Adrenal gland (tissue), 12 donors: ENCODE measurements around the gene GJB5. TPM values are rescaled to one million over a fixed set of nuclear protein-coding genes. Genes with fewer than 3 reads are reported as not detected.
"Not testable (repeated sequence)": the region's sequence is repeated elsewhere in the genome, so short reads cannot be mapped to it uniquely, and the experiment has no call there.

ENCODE experiments used
- DNase-seq, 7 donors: peaks; one replicate each; pipeline ENCODE4 v3.0.0-alpha.2; 2019 to 2020
- H3K27ac ChIP-seq, 5 donors: fragments of 200-600 bp; sonication (generic) in 4 of 5; 1 replicate in 3 of 5; 2 replicates in 2 of 5; pipeline versions ENCODE4 v1.5.1 to v1.8.0; 2016 to 2020; ENCODE audit warnings: mild to moderate bottlenecking in 1 of 5
- H3K27me3 ChIP-seq: fragments of 200-600 bp; 2 replicates; pipeline ENCODE4 v1.8.0; 2021
- H3K36me3 ChIP-seq, 2 donors: fragments of 200-600 bp; replicated peaks in 1 of 2; 1 replicate in 1 of 2; 2 replicates in 1 of 2; pipeline versions ENCODE4 v1.5.1 to v1.8.0; 2018 to 2022
- H3K4me1 ChIP-seq, 2 donors: fragments of 200-600 bp; replicated peaks in 1 of 2; 1 replicate in 1 of 2; 2 replicates in 1 of 2; pipeline versions ENCODE4 v1.5.1 to v1.8.0; 2018 to 2021
- H3K4me3 ChIP-seq, 4 donors: fragments of 200-600 bp; sonication (generic) in 3 of 4; one replicate each; pipeline ENCODE4 v1.5.1; 2016 to 2018
- H3K9me3 ChIP-seq, 3 donors: fragments of 200-600 bp; sonication (generic) in 1 of 3; replicated peaks in 1 of 3; 1 replicate in 2 of 3; 2 replicates in 1 of 3; pipeline versions ENCODE4 v1.5.1 to v1.8.0; 2016 to 2021
- CTCF ChIP-seq, 6 experiments: fragments of 450-650 bp in 4 of 6; fragments of 200-600 bp in 2 of 6; sonication (generic) in 1 of 6; IDR thresholded peaks; 1 replicate in 5 of 6; 2 replicates in 1 of 6; pipeline versions ENCODE4 v1.5.1 to v1.8.0; 2016 to 2021; ENCODE audit warnings: antibody characterized with exemption in 6 of 6, mild to moderate bottlenecking in 2 of 6, moderate library complexity in 1 of 6
- POLR2A ChIP-seq, 2 donors: fragments of 450-650 bp; IDR thresholded peaks; one replicate each; pipeline ENCODE4 v1.6.1; 2017; ENCODE audit warnings: antibody characterized with exemption in 2 of 2, mild to moderate bottlenecking in 2 of 2, moderate library complexity in 1 of 2
- WGBS, 4 donors: extraction: QIAGEN DNeasy Blood & Tissue Kit in 2 of 4; methylation state at CpG; one replicate each; pipeline versions ENCODE4 v1.1.5 to v1.1.7; 2013 to 2017; 5-methylcytosine and 5-hydroxymethylcytosine counted together
- intact Hi-C, 2 donors: fragments of 100-400 bp; cut with DNase I; formaldehyde crosslinking; loops; one replicate each; pipeline versions ENCODE4 v1.14.1 to v1.15.0; 2022 to 2023
- polyA plus RNA-seq, 3 donors: library from polyadenylated mRNA; stranded (reverse); fragments of 200-250 nt in 2 of 3; fragments of 350-450 nt in 1 of 3; fragmentation: Illumina TruSeq in 1 of 3; extraction: RNeasy Lipid Tissue Mini Kit (QIAGEN cat#74804) in 1 of 3; gene quantifications; one replicate each; pipeline ENCODE4 v1.2.3, GENCODE V29; 2013 to 2014
- total RNA-seq, 9 donors: library from RNA; depleted of rRNA in 4 of 9; stranded (reverse); fragments of >200 nt in 4 of 9; fragments of 120-200 nt in 1 of 9; fragmentation: NEBNext Ultra II Directional in 1 of 9; extraction: Animal tissue kit (Norgen Biotek cat#: 25700) in 1 of 9; gene quantifications; one replicate each; pipeline versions ENCODE4 v1.1.0 to v1.2.4, GENCODE V29; 2013 to 2023
- donor health status: healthy with polysubstance abuse.
- donor health status: Bipolar disorder and iron deficiency.
- donor health status: DM: yes; HTN: yes; CAD: no.
- donor health status: DM: no; HTN: no; CAD: no.
- donor health status: DM: no; HTN: no; CAD: no.
- donor health status: DM: yes; HTN: yes; CAD: no.

The GJB5 gene
- total and polyA plus RNA-seq, 12 donors: not detected

GRCh38 chr1:34730485-34730884, 24.4 kb upstream of the GJB5 start:
- TF ChIP-seq CTCF (IDR thresholded peaks at IDR 0.05) (no peak), POLR2A (IDR thresholded peaks at IDR 0.05) (no peak)
- Histone ChIP-seq H3K4me3 (no peak overlapping the region), H3K9me3 (no peaks in the 10 kb centered on the region), H3K27ac (no peak overlapping the region), H3K4me1 (no peaks in the 10 kb centered on the region), H3K27me3 (no peaks in the 10 kb centered on the region), H3K36me3 (no peaks in the 10 kb centered on the region)
- no peak for DNase-seq
- intact Hi-C loops: no loop called here
- whole genome bisulfite sequencing, 4 donors: 79 to 85% (median 82%) methylated on average over 5 of the region's 5 CpGs

GRCh38 chr1:34732831-34733230, 22.0 kb upstream of the GJB5 start:
- H3K27ac ChIP-seq, H3K9me3 ChIP-seq, H3K4me1 ChIP-seq, H3K4me3 ChIP-seq, DNase-seq, intact Hi-C loops, H3K27me3 ChIP-seq, H3K36me3 ChIP-seq: not testable (repeated sequence)
- WGBS, 4 donors: 61 to 66% (median 64%) methylated on average over 7 of the region's 7 CpGs

- Histone ChIP-seq H3K4me3 (no peak overlapping the region), H3K36me3 (no peaks in the 10 kb centered on the region), H3K27ac (no peak overlapping the region), H3K9me3 (no peaks in the 10 kb centered on the region), H3K4me1 (no peaks in the 10 kb centered on the region), H3K27me3 (no peaks in the 10 kb centered on the region)
- DNase-seq: no peak
- WGBS, 4 donors: 74 to 84% (median 84%) methylated on average over 10 of the region's 10 CpGs
- intact Hi-C loops: no loop called here
- TF ChIP-seq CTCF (IDR thresholded peaks at IDR 0.05) (no peak), POLR2A (IDR thresholded peaks at IDR 0.05) (no peak)
Measured at GRCh38 chr1:34736692-34737091, 18.2 kb upstream of the GJB5 start.

GRCh38 chr1:34737236-34737635, 17.6 kb upstream of the GJB5 start:
- H3K27me3 ChIP-seq, H3K9me3 ChIP-seq, intact Hi-C loops, H3K27ac ChIP-seq, DNase-seq, H3K36me3 ChIP-seq, H3K4me3 ChIP-seq, H3K4me1 ChIP-seq: not testable (repeated sequence)
- 82 to 91% (median 86%) methylated on average over 12 of the region's 12 CpGs for WGBS, 4 donors

GRCh38 chr1:34739613-34740012, 15.2 kb upstream of the GJB5 start:
- intact Hi-C loops: no loop called here
- Histone ChIP-seq H3K27ac (no peak overlapping the region), H3K36me3 (no peaks in the 10 kb centered on the region), H3K4me1 (no peaks in the 10 kb centered on the region), H3K27me3 (no peaks in the 10 kb centered on the region), H3K9me3 (no peaks in the 10 kb centered on the region), H3K4me3 (no peak overlapping the region)
- WGBS, 4 donors: 45 to 57% (median 47%) methylated on average over 3 of the region's 3 CpGs
- no peak for TF ChIP-seq POLR2A (IDR thresholded peaks at IDR 0.05)
- TF ChIP-seq CTCF (IDR thresholded peaks at IDR 0.05): no peak
- no peak for DNase-seq
